B cell (primary cell): ENCODE data around the gene HSPB6. TPM values are rescaled to one million over a fixed set of nuclear protein-coding genes. Genes with fewer than 3 reads are reported as not detected.

Source experiments
- ATAC-seq: fragments of 200-7000 bp; cut with Tn5 transposase; one replicate; pipeline ENCODE4 v1.10.0; 2021; ENCODE audit warnings: low read depth, mild to moderate bottlenecking, moderate number of reproducible peaks, moderate library complexity
- CTCF ChIA-PET: fragments of 350-600 bp; sonication (Branson Sonifier 250); formaldehyde crosslinking; loops from one replicate; lab custom pipeline; 2021; ENCODE audit warnings: antibody characterized with exemption, inconsistent platforms; lab: Charles Lee
- POLR2A ChIA-PET: fragments of 350-600 bp; sonication (Branson Sonifier 250); formaldehyde crosslinking; loops from one replicate; lab custom pipeline; 2021; ENCODE audit warnings: antibody characterized with exemption; lab: Charles Lee
- DNase-seq: peaks from one replicate; pipeline ENCODE4 v3.0.0; 2013
- H2AFZ ChIP-seq: 2 replicates; pipeline ENCODE4 v1.6.1; 2012; ENCODE audit warnings: mild to moderate bottlenecking, low read depth, low read length; ENCODE audit not compliant: insufficient read depth, poor library complexity, severe bottlenecking
- H3K27ac ChIP-seq, 2 donors: 1 replicate in 1 of 2; 2 replicates in 1 of 2; pipeline ENCODE4 v1.5.1; 2012 to 2013; ENCODE audit warnings: low read length in 2 of 2, mild to moderate bottlenecking in 2 of 2, moderate library complexity in 1 of 2
- H3K27me3 ChIP-seq, 4 experiments: fragments of 200-600 bp in 1 of 4; sonication (generic) in 1 of 4; replicated peaks in 1 of 4; 1 replicate in 2 of 4; 2 replicates in 2 of 4; pipeline versions ENCODE4 v1.6.1 to v1.7.0; 2013 to 2016; ENCODE audit warnings: low read length in 3 of 4, mild to moderate bottlenecking in 2 of 4, mixed read lengths in 1 of 4, moderate library complexity in 1 of 4; ENCODE audit not compliant: insufficient read depth in 4 of 4, control insufficient read depth in 3 of 4; ENCODE audit errors: control extremely low read depth in 1 of 4
- H3K36me3 ChIP-seq, 2 experiments: replicated peaks in 1 of 2; 1 replicate in 1 of 2; 2 replicates in 1 of 2; pipeline versions ENCODE4 v1.6.1 to v1.7.1; 2013; ENCODE audit warnings: low read length in 1 of 2; ENCODE audit not compliant: insufficient read depth in 2 of 2, control insufficient read depth in 1 of 2; ENCODE audit errors: control extremely low read depth in 1 of 2, extremely low read depth in 1 of 2
- H3K4me1 ChIP-seq, 2 donors: fragments of 200-600 bp in 1 of 2; sonication (generic) in 1 of 2; 1 replicate in 1 of 2; 2 replicates in 1 of 2; pipeline versions ENCODE4 v1.5.1 to v1.6.1; 2013 to 2017; ENCODE audit warnings: low read length in 2 of 2; ENCODE audit not compliant: control insufficient read depth in 2 of 2, insufficient read depth in 2 of 2
- H3K4me2 ChIP-seq: replicated peaks from 2 replicates; pipeline ENCODE3; 2012; ENCODE audit warnings: mild to moderate bottlenecking, low read depth, low read length; ENCODE audit not compliant: poor library complexity, severe bottlenecking
- H3K4me3 ChIP-seq, 5 experiments: fragments of 200-600 bp in 1 of 5; sonication (generic) in 1 of 5; 1 replicate in 3 of 5; 2 replicates in 2 of 5; pipeline versions ENCODE4 v1.5.1 to v1.7.0; 2011 to 2016; ENCODE audit warnings: low read length in 4 of 5, mild to moderate bottlenecking in 4 of 5, low read depth in 2 of 5, control low read depth in 1 of 5, moderate library complexity in 1 of 5; ENCODE audit not compliant: insufficient read depth in 1 of 5; ENCODE audit errors: control extremely low read depth in 1 of 5, extremely low read depth in 1 of 5
- H3K79me2 ChIP-seq: fragments of 200-600 bp; sonication (generic); one replicate; pipeline ENCODE4 v1.6.0; 2016; ENCODE audit warnings: low read length; ENCODE audit not compliant: control insufficient read depth, insufficient read depth
- H3K9ac ChIP-seq: fragments of 200-600 bp; sonication (generic); 2 replicates; pipeline ENCODE4 v1.6.1; 2017; ENCODE audit warnings: mild to moderate bottlenecking, low read length, moderate library complexity
- H3K9me3 ChIP-seq, 3 donors: one replicate each; pipeline versions ENCODE4 v1.6.1 to v1.7.1; 2013; ENCODE audit warnings: low read length in 2 of 3; ENCODE audit not compliant: control insufficient read depth in 2 of 3, insufficient read depth in 1 of 3; ENCODE audit errors: control extremely low read depth in 1 of 3
- H4K20me1 ChIP-seq: 2 replicates; pipeline ENCODE4 v1.6.0; 2012; ENCODE audit warnings: mild to moderate bottlenecking, low read length; ENCODE audit not compliant: insufficient read depth, control insufficient read depth, poor library complexity, severe bottlenecking
- H3K27ac Mint-ChIP-seq: one replicate; pipeline ENCODE4 v1.8.0; 2021; ENCODE audit warnings: mixed read lengths
- H3K27me3 Mint-ChIP-seq: one replicate; pipeline ENCODE4 v1.8.0; 2021; ENCODE audit warnings: mixed read lengths
- H3K4me1 Mint-ChIP-seq: one replicate; pipeline ENCODE4 v1.8.0; 2021; ENCODE audit warnings: mixed read lengths
- H3K4me3 Mint-ChIP-seq: one replicate; pipeline ENCODE4 v1.8.0; 2021; ENCODE audit warnings: mixed read lengths
- H3K9me3 Mint-ChIP-seq: one replicate; pipeline ENCODE4 v1.8.0; 2022; ENCODE audit warnings: mixed read lengths; ENCODE audit not compliant: insufficient read depth
- CTCF ChIP-seq: fragments of 200-600 bp; IDR thresholded peaks from one replicate; pipeline ENCODE4 v1.8.0; 2022; ENCODE audit warnings: antibody characterized with exemption, mild to moderate bottlenecking
- EZH2 ChIP-seq: IDR thresholded peaks from 2 replicates; pipeline ENCODE4 v1.6.1; 2012; ENCODE audit warnings: borderline replicate concordance, low read depth, mild to moderate bottlenecking, moderate library complexity, low read length; ENCODE audit not compliant: insufficient read depth, poor library complexity, severe bottlenecking
- WGBS: methylation state at CpG from one replicate; pipeline ENCODE4 v1.1.5; 2013; ENCODE audit warnings: missing lambda C conversion rate; ENCODE audit not compliant: insufficient coverage; 5-methylcytosine and 5-hydroxymethylcytosine counted together
- intact Hi-C: fragments of 100-400 bp; cut with micrococcal nuclease; formaldehyde crosslinking; loops from one replicate; pipeline ENCODE4 v1.10.0; 2022
- polyA plus RNA-seq: library from polyadenylated mRNA; depleted of rRNA; stranded (reverse); fragments of >200 nt; gene quantifications from 2 replicates; pipeline ENCODE4 v1.2.3, GENCODE V29; 2012
- total RNA-seq, 2 donors: library from RNA; stranded (reverse); fragments of 120-200 nt in 1 of 2; gene quantifications; 1 replicate in 1 of 2; 2 replicates in 1 of 2; pipeline versions ENCODE4 v1.2.3 to v1.2.4, GENCODE V29; 2013 to 2022

Gene HSPB6
- total and polyA plus RNA-seq, 2 donors (not counting 1 experiment from before 2014, with no cell fraction given): not detected

GRCh38 chr19:35713904-35714495 lies 42.8 kb downstream of the HSPB6 start:
- intact Hi-C loops: loop anchor here (10.0 kb wide), 2 partner anchors 191 to 369 kb away; partner anchors contain the start of genes FFAR1, HCST, NFKBID and TYROBP
- H3K4me1 ChIP-seq: peaks cover 37 to 82% of the 10 kb centered on the region in 2 donors
- peaks cover 68% of the 10 kb centered on the region for H3K4me1 Mint-ChIP-seq

More at GRCh38 chr19:35713904-35714495, 42.8 kb downstream of the HSPB6 start:
- WGBS: 85% methylated on average over 12 of the region's 12 CpGs
- Histone ChIP-seq H3K27ac (peak overlapping the region; percentile 85), H4K20me1 (peaks cover 9% of the 10 kb centered on the region), H3K4me2 (peak overlapping the region; percentile 94), H3K4me3 (peak overlapping the region in 4 of 5 experiments; percentile 39 to 76 (median 51)), H2AFZ (no peak overlapping the region), H3K27me3 (no peaks in the 10 kb centered on the region), H3K36me3 (no peaks in the 10 kb centered on the region), H3K9ac (peak overlapping the region; percentile 58), H3K79me2 (peaks cover 30% of the 10 kb centered on the region), H3K9me3 (no peaks in the 10 kb centered on the region)
- ATAC-seq (no peak), DNase-seq (peak; percentile 52)
- ChIA-PET CTCF (interaction anchor here (2.7 to 6.5 kb wide), 3 partner anchors 11 to 21 kb away, joined by 15 to 123 read pairs (median 40); no protein-coding TSS in a partner anchor), POLR2A (interaction anchor here (1.5 to 4.6 kb wide), 2 partner anchors 12 to 17 kb away, joined by 6 to 53 read pairs; no protein-coding TSS in a partner anchor)
- peak overlapping the region; percentile 99 for H3K27ac Mint-ChIP-seq
- H3K9me3 Mint-ChIP-seq: no peaks in the 10 kb centered on the region
- H3K27me3 Mint-ChIP-seq: no peaks in the 10 kb centered on the region
- peak overlapping the region; percentile 98 for H3K4me3 Mint-ChIP-seq
- TF ChIP-seq CTCF (no peak), EZH2 (no peak)
